Brain microvascular endothelial cell (primary cell): ENCODE results near the gene CCDC50.

Source experiments
- DNase-seq: peaks from one replicate; pipeline ENCODE4 v3.0.0-alpha.2; 2020
- H3K27ac ChIP-seq: fragments of 250-450 bp; sonication (Bioruptor Pico); 2 replicates; pipeline ENCODE4 v1.5.1; 2020; ENCODE audit warnings: mild to moderate bottlenecking, moderate library complexity
- H3K27me3 ChIP-seq: fragments of 250-450 bp; sonication (Bioruptor Pico); replicated peaks from 2 replicates; pipeline ENCODE4 v1.5.1; 2020; ENCODE audit warnings: mild to moderate bottlenecking
- H3K36me3 ChIP-seq: fragments of 250-450 bp; sonication (Bioruptor Pico); replicated peaks from 2 replicates; pipeline ENCODE4 v1.5.1; 2020; ENCODE audit warnings: mild to moderate bottlenecking
- H3K4me3 ChIP-seq: 2 replicates; pipeline ENCODE4 v1.5.1; 2011; ENCODE audit warnings: low read depth, mild to moderate bottlenecking, control low read depth, low read length, moderate library complexity
- CTCF ChIP-seq: IDR thresholded peaks from 2 replicates; pipeline ENCODE4 v1.5.1; 2011; ENCODE audit warnings: low read depth, mild to moderate bottlenecking, moderate library complexity, low read length, control low read depth, inconsistent platforms; ENCODE audit errors: missing control alignments
- in situ Hi-C: cut with HindIII; loops from 2 replicates; pipeline ENCODE4 v1.10.0; 2017; ENCODE audit warnings: low sequenced_read_pairs, low pct_ligation_motif_present

Gene CCDC50

GRCh38 chr3:191420771-191421170 lies 91.6 kb downstream of the CCDC50 start:
- DNase-seq: no peak
- no peaks in the 10 kb centered on the region for H3K36me3 ChIP-seq
- H3K4me3 ChIP-seq: no peak overlapping the region
- H3K27ac ChIP-seq: no peak overlapping the region
- no peak for TF ChIP-seq CTCF
- in situ Hi-C loops: loop anchor here (25.0 kb wide), 1 partner anchor 992 kb away; no protein-coding TSS in a partner anchor
- no peaks in the 10 kb centered on the region for H3K27me3 ChIP-seq

GRCh38 chr3:191424881-191425280 lies 95.7 kb downstream of the CCDC50 start:
- no peak overlapping the region for H3K27ac ChIP-seq

GRCh38 chr3:191425322-191425734 lies 96.1 kb downstream of the CCDC50 start:
- TF ChIP-seq CTCF: no peak
- Histone ChIP-seq H3K4me3 (no peak overlapping the region), H3K27me3 (no peaks in the 10 kb centered on the region), H3K27ac (no peak overlapping the region), H3K36me3 (no peaks in the 10 kb centered on the region)
- in situ Hi-C loops: no loop called here
- DNase-seq: no peak

More at GRCh38 chr3:191424881-191425280, 95.7 kb downstream of the CCDC50 start:
- Histone ChIP-seq H3K27me3 (no peaks in the 10 kb centered on the region), H3K4me3 (no peak overlapping the region), H3K36me3 (no peaks in the 10 kb centered on the region)
- no peak for DNase-seq
- no peak for TF ChIP-seq CTCF
- in situ Hi-C loops: loop anchor here (25.0 kb wide), 1 partner anchor 987 kb away; no protein-coding TSS in a partner anchor

GRCh38 chr3:191426311-191426710 lies 97.1 kb downstream of the CCDC50 start:
- H3K4me3 ChIP-seq: no peak overlapping the region
- no peaks in the 10 kb centered on the region for H3K36me3 ChIP-seq
- no peaks in the 10 kb centered on the region for H3K27me3 ChIP-seq
- DNase-seq: no peak
- no peak overlapping the region for H3K27ac ChIP-seq
- in situ Hi-C loops: no loop called here
- no peak for TF ChIP-seq CTCF

- Histone ChIP-seq H3K27ac (no peak overlapping the region), H3K4me3 (no peak overlapping the region), H3K36me3 (no peaks in the 10 kb centered on the region), H3K27me3 (no peaks in the 10 kb centered on the region)
- no peak for TF ChIP-seq CTCF
- in situ Hi-C loops: no loop called here
- no peak for DNase-seq
These were observed 99.0 kb downstream of the CCDC50 start for GRCh38 chr3:191428177-191428576.

GRCh38 chr3:191430103-191430502 lies 100.9 kb downstream of the CCDC50 start:
- in situ Hi-C loops: no loop called here
- no peak overlapping the region for H3K4me3 ChIP-seq
- TF ChIP-seq CTCF: no peak
- no peak for DNase-seq
- H3K36me3 ChIP-seq: no peaks in the 10 kb centered on the region
- no peaks in the 10 kb centered on the region for H3K27me3 ChIP-seq
- no peak overlapping the region for H3K27ac ChIP-seq
